Gastroesophageal sphincter (tissue), 3 donors: ENCODE results near the gene TRAPPC11.

Experiments
- POLR2A ChIP-seq, 2 donors: fragments of 450-650 bp; IDR thresholded peaks; one replicate each; pipeline ENCODE4 v1.6.1; 2017; ENCODE audit warnings: antibody characterized with exemption in 2 of 2, mild to moderate bottlenecking in 2 of 2, moderate library complexity in 1 of 2
- POLR2AphosphoS5 ChIP-seq: sonication (generic); formaldehyde crosslinking; IDR thresholded peaks from one replicate; pipeline ENCODE4 v1.6.1; 2017; ENCODE audit warnings: antibody characterized with exemption
- TF ChIP-seq, protein P1 (sequence below), 4 experiments: fragments of 200-600 bp in 2 of 4; fragments of 450-650 bp in 2 of 4; sonication (generic) in 1 of 4; IDR thresholded peaks; one replicate each; pipeline ENCODE4 v1.5.1; 2017 to 2019; ENCODE audit warnings: antibody characterized with exemption in 4 of 4, mild to moderate bottlenecking in 2 of 4, moderate library complexity in 2 of 4

DNA sequence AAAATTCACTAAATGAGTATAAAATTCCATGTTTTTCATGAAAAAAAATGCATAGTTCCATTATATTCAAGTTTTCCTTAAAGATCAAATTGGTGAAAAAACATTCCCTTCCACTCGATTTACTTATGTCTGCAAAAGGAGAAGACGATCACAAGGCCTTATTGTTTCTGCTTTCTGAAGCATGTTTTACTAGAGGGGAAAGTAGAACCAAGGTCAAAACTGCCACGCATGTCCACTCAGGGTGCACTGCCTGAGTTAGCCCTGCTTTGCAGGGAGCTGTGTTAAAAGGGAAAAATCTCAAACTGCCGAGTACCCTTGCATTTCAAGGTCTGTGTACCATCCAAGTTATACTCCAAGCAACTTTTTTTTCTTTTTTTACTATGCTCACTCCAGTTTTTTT, 57.2 kb downstream of the TRAPPC11 start:
- TF ChIP-seq, protein P1, sequence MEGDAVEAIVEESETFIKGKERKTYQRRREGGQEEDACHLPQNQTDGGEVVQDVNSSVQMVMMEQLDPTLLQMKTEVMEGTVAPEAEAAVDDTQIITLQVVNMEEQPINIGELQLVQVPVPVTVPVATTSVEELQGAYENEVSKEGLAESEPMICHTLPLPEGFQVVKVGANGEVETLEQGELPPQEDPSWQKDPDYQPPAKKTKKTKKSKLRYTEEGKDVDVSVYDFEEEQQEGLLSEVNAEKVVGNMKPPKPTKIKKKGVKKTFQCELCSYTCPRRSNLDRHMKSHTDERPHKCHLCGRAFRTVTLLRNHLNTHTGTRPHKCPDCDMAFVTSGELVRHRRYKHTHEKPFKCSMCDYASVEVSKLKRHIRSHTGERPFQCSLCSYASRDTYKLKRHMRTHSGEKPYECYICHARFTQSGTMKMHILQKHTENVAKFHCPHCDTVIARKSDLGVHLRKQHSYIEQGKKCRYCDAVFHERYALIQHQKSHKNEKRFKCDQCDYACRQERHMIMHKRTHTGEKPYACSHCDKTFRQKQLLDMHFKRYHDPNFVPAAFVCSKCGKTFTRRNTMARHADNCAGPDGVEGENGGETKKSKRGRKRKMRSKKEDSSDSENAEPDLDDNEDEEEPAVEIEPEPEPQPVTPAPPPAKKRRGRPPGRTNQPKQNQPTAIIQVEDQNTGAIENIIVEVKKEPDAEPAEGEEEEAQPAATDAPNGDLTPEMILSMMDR (IDR thresholded peaks at IDR 0.05): no peak
- no peak for TF ChIP-seq POLR2AphosphoS5
- no peak for TF ChIP-seq POLR2A (IDR thresholded peaks at IDR 0.05)
